Kidney capillary endothelial cell (primary cell): Measurements from ENCODE around the gene KDM6A.
"Not testable (repeated sequence)": the region's sequence is repeated elsewhere in the genome, so short reads cannot be mapped to it uniquely, and the experiment has no call there.

Experiments used
- DNase-seq: peaks from one replicate; pipeline ENCODE4 v3.0.0-alpha.2; 2018; ENCODE audit warnings: low spot score

KDM6A gene

GRCh38 chrX:44922980-44923379 is 50.0 kb downstream of the KDM6A start:
- DNase-seq: no peak

GRCh38 chrX:44927398-44927797 is 54.4 kb downstream of the KDM6A start:
- DNase-seq: no peak

DNA sequence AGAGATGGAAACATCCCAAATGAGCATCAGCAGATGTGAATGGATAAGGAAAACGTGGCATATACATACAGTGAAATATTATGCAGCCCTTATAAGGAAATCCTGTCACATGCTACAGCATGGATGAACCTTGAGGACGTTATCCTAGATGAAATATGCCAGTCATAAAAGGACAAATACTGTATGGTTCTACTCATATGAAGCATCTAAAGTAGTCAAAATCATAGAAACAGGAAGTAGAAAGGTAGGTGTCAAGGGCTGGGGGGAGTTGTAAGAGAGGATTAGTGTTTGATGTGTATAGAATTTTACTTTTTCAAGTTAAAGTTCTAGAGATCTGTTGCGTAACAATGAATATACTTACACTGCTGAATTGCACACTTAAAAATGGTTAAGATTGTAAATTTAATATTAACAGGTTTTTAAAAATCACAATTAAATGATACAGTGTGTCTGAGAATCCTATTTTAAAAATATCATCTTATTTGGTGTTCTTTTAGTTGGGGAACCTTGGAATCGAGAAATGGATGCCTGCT is 58.5 kb downstream of the KDM6A start:
- no peak for DNase-seq

GRCh38 chrX:44935172-44935571 is 62.2 kb downstream of the KDM6A start:
- no peak for DNase-seq

GRCh38 chrX:44935640-44936039 is 62.7 kb downstream of the KDM6A start:
- no peak for DNase-seq

GRCh38 chrX:44937606-44938005 is 64.6 kb downstream of the KDM6A start:
- no peak for DNase-seq

- no peak for DNase-seq
These were observed 65.1 kb downstream of the KDM6A start for GRCh38 chrX:44938111-44938510.

GRCh38 chrX:44940541-44940940 is 67.6 kb downstream of the KDM6A start:
- not testable (repeated sequence) for DNase-seq

DNA sequence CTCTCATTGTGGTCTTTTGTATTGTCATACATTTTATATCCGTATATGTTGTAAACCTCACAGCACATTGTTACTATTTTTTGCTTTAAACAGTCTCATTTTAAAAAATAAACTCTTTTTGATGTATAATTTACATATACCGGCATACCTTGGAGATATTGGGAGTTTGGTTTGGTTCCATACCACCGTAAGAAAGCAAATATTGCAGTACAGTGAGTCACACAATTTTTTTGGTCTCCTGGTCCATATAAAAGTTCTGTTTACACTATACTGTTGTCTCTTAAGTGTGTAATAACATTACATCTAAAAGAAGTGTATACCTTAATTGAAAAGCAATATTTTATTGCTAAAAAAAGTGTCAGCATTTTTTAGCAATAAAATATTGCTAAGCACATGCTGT is 70.0 kb downstream of the KDM6A start:
- no peak for DNase-seq

DNA sequence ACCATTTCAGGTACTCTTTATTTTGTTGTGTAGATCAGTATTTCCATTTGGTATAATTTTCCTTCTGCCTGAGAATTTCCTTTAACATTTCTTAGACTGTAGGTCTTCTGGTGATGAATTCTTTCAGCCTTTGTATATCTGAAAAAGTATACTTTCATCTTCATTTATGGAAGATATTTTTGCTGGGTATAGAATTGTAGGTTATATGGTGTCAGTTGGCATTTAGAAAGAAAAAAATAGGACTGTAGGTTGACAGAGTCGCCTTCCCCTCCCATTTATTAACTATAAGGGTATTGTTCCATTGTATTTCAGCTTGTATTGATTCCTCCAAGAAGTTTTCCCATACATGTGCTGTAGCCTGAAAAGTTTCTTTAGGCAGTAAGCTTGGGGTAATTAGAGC is 71.9 kb downstream of the KDM6A start:
- no peak for DNase-seq

GRCh38 chrX:44945736-44946135 is 72.7 kb downstream of the KDM6A start:
- DNase-seq: no peak

- peak; percentile 5 for DNase-seq
These were observed 73.8 kb downstream of the KDM6A start for GRCh38 chrX:44946771-44947170.

DNA sequence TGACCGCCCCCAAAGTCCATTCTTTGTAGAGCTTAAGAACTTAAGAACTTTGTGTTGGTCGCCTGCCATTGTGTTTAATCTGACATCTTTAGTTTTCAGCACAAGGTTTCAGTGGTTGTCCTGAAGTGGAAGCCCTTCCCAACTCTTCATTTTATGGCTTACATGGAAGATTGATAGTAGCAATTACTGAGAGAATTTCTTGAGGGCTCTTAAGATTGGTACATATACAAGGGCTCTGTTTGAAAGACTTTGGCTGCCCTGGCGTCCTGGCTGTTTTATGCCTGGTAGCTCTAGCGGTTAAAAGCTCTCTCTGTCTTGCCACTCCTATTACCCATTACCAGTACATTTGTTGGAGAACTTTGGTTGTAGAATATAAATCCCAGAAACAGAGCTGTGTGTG is 75.0 kb downstream of the KDM6A start:
- DNase-seq: no peak

DNA sequence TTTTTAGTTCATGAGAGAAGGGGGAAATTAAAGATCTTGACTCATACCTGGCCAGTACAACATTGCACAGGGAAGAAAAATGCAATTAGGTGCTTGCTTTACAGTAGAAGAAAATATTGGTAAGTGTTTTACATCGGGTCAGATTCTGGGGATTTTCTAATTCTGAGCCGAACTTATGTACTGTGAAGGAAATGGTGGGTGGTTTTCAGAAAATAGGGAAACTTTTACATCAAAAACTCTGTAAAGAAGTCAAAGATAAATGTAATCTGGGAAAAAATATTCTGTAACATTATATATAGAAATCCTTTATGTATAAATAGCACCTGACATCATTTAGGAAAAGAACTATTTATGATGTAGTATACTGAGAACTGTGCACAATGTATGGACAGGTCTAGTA is 75.4 kb downstream of the KDM6A start:
- DNase-seq: no peak

- no peak for DNase-seq
These were observed 76.1 kb downstream of the KDM6A start for GRCh38 chrX:44949125-44949524.

GRCh38 chrX:44950471-44951366 is 77.7 kb downstream of the KDM6A start:
- DNase-seq: not testable (repeated sequence)

DNA sequence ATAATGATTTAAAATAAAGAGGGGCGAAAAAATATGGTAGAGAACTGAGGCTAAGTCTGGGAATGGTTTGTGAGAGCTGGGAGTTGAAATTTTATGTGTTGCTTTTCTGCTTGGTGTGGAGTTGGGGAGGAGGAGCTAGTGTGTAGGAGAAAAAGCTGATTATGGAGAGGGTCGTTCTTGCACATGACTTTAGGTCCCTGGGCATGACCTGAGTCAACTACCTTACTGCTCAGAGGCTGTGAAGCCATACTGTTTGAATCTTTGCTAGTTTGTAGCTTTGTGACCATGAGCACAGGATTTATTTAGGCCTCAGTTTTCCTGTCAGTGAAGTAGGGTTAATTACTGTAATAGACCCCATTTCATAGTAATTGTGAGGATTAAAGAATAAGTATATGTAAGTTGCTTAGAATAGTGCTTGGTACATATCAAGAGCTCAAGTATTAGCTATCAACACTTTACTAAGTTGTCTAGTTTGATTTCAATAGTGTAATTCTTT is 78.6 kb downstream of the KDM6A start:
- DNase-seq: no peak

DNA sequence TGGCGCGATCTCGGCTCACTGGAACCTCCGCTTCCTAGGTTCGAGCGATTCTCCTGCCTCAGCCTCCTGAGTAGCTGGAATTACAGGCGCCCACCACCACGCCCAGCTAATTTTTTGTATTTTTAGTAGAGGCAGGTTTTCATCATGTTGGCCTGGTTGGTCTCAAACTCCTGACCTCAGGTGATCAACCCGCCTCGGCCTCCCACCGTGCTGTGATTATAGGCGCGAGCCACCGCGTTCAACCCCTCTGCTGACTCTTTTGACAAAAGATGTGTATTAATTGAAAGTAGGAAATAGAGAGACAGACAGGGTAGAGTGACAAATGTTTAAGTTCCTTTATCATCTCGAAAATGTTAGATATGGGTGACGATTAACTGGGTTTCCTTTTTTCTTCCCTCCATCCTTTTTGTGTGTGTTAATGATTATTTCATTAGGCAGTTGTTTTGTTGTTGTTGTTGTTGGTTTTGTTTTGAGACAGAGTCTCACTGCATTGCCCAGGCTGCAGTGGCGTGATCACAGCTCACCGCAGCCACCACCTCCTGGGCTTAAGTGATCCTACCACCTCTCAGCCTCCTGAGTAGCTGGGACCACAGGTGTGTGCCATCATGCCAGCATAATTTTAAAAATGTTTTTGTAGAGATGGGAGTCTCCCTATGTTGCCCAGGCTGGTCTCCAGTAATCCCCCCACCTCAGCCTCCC is 79.5 kb downstream of the KDM6A start:
- no peak for DNase-seq

DNA sequence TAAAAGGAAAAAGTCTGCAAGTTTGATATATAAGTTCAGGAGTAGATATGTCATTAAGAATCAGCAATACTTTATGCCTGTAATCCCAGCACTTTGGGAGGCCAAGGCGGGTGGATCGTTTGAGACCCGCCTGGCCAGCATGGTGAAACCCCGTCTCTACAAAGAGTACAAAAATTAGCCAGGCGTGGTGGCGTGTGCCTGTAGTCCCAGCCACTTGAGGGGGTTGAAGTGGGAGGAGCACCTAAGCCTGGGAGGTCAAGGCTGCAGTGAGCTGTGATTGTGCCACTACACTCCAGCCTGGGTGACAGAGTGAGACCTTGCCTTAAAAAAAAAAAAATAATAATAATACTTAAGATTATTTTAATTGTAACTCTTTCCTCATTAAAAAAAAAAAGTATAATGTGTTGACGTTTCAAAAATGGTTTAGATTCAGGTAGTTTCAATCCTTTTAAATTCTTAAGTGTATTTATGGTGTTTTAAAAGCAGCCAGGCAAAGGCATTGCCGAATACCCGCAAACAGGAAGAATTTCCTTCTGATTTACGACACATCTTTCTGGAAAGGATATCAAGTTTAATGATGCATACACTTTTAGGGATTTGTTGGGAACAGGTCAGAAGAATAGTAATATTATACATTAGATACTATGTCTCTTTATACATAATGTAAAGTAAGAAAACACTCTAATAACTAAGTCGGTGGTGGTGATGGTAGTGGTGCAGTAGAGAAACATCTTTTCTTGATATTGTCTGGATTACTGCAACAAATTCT is 80.9 kb downstream of the KDM6A start:
- DNase-seq: no peak

- no peak for DNase-seq
These were observed 81.6 kb downstream of the KDM6A start for GRCh38 chrX:44954562-44954961.

GRCh38 chrX:44957848-44958247 is 84.9 kb downstream of the KDM6A start:
- DNase-seq: no peak

DNA sequence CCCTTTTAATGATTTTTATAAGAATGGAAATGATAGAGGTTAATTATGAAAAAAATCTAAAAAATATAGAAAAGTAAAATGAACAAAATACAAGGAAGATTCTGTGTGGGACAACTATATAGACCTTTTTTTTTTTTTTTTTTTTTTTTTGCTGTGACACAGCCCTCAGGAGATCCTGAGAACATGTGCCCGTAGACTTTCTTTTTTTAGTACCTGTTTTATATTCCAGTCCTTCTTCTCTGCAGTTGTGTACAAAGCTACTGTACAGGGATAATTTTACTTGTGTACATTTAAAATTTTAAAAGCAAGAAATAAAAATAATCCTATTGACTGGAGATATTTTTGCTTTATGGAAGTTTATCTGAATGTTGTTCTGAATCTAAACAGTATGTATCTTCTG is 85.5 kb downstream of the KDM6A start:
- no peak for DNase-seq
